ENCODE results near the gene ERRFI1.

GRCh38 chr1:8035289-8035688 lies 9.2 kb upstream of the ERRFI1 start:
- TF ChIP-seq REST (IDR thresholded peaks at IDR 0.05; ENCODE audit: low read depth) = no peak
- no peak for TF ChIP-seq TAF1 (IDR thresholded peaks at IDR 0.05; ENCODE audit: low read depth)
- no peak for TF ChIP-seq EP300 (IDR thresholded peaks at IDR 0.05; ENCODE audit: borderline replicate concordance)
- no peak for TF ChIP-seq TEAD4 (IDR thresholded peaks at IDR 0.05)
- no peak for TF ChIP-seq MAX (IDR thresholded peaks at IDR 0.05)
- no peak for TF ChIP-seq YY1 (IDR thresholded peaks at IDR 0.05; ENCODE audit: low read depth)
- no peak for TF ChIP-seq ZBTB7A (IDR thresholded peaks at IDR 0.05; ENCODE audit: low read depth)
- no peak for TF ChIP-seq NFIC (IDR thresholded peaks at IDR 0.05)
- no peak for TF ChIP-seq EGR1 (IDR thresholded peaks at IDR 0.05)
- no peak for TF ChIP-seq CEBPB (IDR thresholded peaks at IDR 0.05)
- no peak for TF ChIP-seq RAD21 (IDR thresholded peaks at IDR 0.05; ENCODE audit: low read depth)
- no peak for TF ChIP-seq FOXM1 (IDR thresholded peaks at IDR 0.05; ENCODE audit: borderline replicate concordance, low read depth)

Data from Ishikawa (cell line).